Loucy (cell line): ENCODE results near the gene MYH15.

Source experiments
- CTCF ChIP-seq: fragments of 200-600 bp; sonication (generic); conservative IDR thresholded peaks from 2 replicates; pipeline ENCODE4 v1.5.1; 2014; ENCODE audit warnings: mild to moderate bottlenecking, antibody characterized with exemption, low read length
- EZH2phosphoT487 ChIP-seq: fragments of 200-600 bp; IDR thresholded peaks from 2 replicates; pipeline ENCODE4 v1.6.1; 2018; ENCODE audit warnings: antibody characterized with exemption, mild to moderate bottlenecking, moderate library complexity, borderline replicate concordance

- TF ChIP-seq CTCF (no peak), EZH2phosphoT487 (no peak)
These were observed 35.1 kb downstream of the MYH15 start for GRCh38 chr3:108475220-108475782.
